ENCODE results near the gene HAAO. TPM values are rescaled to one million over a fixed set of nuclear protein-coding genes. Genes with fewer than 3 reads are reported as not detected.

Gene HAAO
- total and polyA plus RNA-seq, 2 donors (not counting 3 experiments of a cell fraction or from before 2014, with no cell fraction given), result 0.82 to 1.1 TPM

GRCh38 chr2:42830922-42831574 lies 38.7 kb upstream of the HAAO start:
- BruUV-seq (replicated peaks), result no TSS peak
- no peak overlapping the region for H2AFZ ChIP-seq (ENCODE audit: low read depth, low read length)
- no peak overlapping the region for H3K27ac ChIP-seq (ENCODE audit: insufficient read depth, low read depth, low read length)
- DNase-seq (ENCODE audit: low read depth, low spot score) (no peak), FAIRE-seq (no peak)
- no peak overlapping the region for H3K9ac ChIP-seq (replicated peaks; ENCODE audit: extremely low read depth, insufficient read depth, low read length)
- H3K9me3 ChIP-seq (replicated peaks; ENCODE audit: control insufficient read depth, insufficient read depth, low read length), result no peaks in the 10 kb centered on the region
- H3K4me2 ChIP-seq (ENCODE audit: insufficient read depth, low read length), result no peak overlapping the region
- CTCF ChIA-PET, result interaction anchor here (0.6 to 2.3 kb wide), 6 partner anchors 19 to 746 kb away, joined by 3 to 5 read pairs (median 4); no protein-coding TSS in a partner anchor
- POLR2A ChIA-PET, result no interaction called here
- no peaks in the 10 kb centered on the region for H3K36me3 ChIP-seq (ENCODE audit: control insufficient read depth in 2 of 2, extremely low read depth in 1 of 2, insufficient read depth in 2 of 2, low read length in 2 of 2)
- no peaks in the 10 kb centered on the region for H3K9me1 ChIP-seq (replicated peaks; ENCODE audit: control insufficient read depth, extremely low read depth, insufficient read depth, low read length)
- no peaks in the 10 kb centered on the region for H3K79me2 ChIP-seq (ENCODE audit: control insufficient read depth, insufficient read depth, low read length)
- intact Hi-C loops (cut with micrococcal nuclease) (no loop called here), dilution Hi-C loops (cut with MboI; ENCODE audit: extremely low pct_ligation_motif_present, low sequenced_read_pairs) (no loop called here)
- H3K27me3 ChIP-seq (ENCODE audit: control insufficient read depth in 2 of 2, insufficient read depth in 2 of 2, low read length in 2 of 2), result no peaks in the 10 kb centered on the region
- TF ChIP-seq MAX (IDR thresholded peaks at IDR 0.05; ENCODE audit: insufficient read depth, insufficient read length) (no peak), FOS (IDR thresholded peaks at IDR 0.05; ENCODE audit: borderline replicate concordance, insufficient read depth, low read length) (no peak), POLR2A (IDR thresholded peaks at IDR 0.05; ENCODE audit: low read depth, low read length) (no peak), EZH2 (IDR thresholded peaks at IDR 0.05; ENCODE audit: borderline replicate concordance, low read depth, low read length, severe bottlenecking) (no peak), MYC (IDR thresholded peaks at IDR 0.05; ENCODE audit: low read depth, low read length) (no peak), POLR2AphosphoS5 (IDR thresholded peaks at IDR 0.05; ENCODE audit: insufficient read depth, low read depth, low read length) (no peak), JUN (IDR thresholded peaks at IDR 0.05; ENCODE audit: borderline replicate concordance, insufficient read depth, insufficient read length, low read depth) (no peak), GATA2 (IDR thresholded peaks at IDR 0.05; ENCODE audit: insufficient read depth, insufficient read length, low read depth, low read length) (no peak)
- TF ChIP-seq, protein P1, sequence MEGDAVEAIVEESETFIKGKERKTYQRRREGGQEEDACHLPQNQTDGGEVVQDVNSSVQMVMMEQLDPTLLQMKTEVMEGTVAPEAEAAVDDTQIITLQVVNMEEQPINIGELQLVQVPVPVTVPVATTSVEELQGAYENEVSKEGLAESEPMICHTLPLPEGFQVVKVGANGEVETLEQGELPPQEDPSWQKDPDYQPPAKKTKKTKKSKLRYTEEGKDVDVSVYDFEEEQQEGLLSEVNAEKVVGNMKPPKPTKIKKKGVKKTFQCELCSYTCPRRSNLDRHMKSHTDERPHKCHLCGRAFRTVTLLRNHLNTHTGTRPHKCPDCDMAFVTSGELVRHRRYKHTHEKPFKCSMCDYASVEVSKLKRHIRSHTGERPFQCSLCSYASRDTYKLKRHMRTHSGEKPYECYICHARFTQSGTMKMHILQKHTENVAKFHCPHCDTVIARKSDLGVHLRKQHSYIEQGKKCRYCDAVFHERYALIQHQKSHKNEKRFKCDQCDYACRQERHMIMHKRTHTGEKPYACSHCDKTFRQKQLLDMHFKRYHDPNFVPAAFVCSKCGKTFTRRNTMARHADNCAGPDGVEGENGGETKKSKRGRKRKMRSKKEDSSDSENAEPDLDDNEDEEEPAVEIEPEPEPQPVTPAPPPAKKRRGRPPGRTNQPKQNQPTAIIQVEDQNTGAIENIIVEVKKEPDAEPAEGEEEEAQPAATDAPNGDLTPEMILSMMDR (IDR thresholded peaks at IDR 0.05; ENCODE audit: extremely low read depth in 1 of 2, insufficient read depth in 1 of 2, low read depth in 1 of 2, low read length in 2 of 2), result no peak
- no peaks in the 10 kb centered on the region for H4K20me1 ChIP-seq (replicated peaks; ENCODE audit: control insufficient read depth, extremely low read depth, insufficient read depth, low read length)
- H3K4me1 ChIP-seq (ENCODE audit: control insufficient read depth, extremely low read depth, insufficient read depth, low read length), result peaks cover 6% of the 10 kb centered on the region
- H3K4me3 ChIP-seq (replicated peaks in 1 of 3; ENCODE audit: insufficient read depth in 1 of 3, low read depth in 1 of 3, low read length in 3 of 3), result no peak overlapping the region
